ENCODE data around the gene EXOC3L1.

Gene EXOC3L1

GRCh38 chr16:67148656-67149275, 41.2 kb downstream of the EXOC3L1 start (continued):
- TF ChIP-seq PATZ1 (CRISPR knock-in tag; IDR thresholded peaks at IDR 0.05; ENCODE audit: borderline replicate concordance) (no peak), CSRNP3 (CRISPR knock-in tag; IDR thresholded peaks at IDR 0.05) (no peak), RARB (CRISPR knock-in tag; IDR thresholded peaks at IDR 0.05) (no peak), ZFP30 (CRISPR knock-in tag; IDR thresholded peaks at IDR 0.05) (no peak), SNAI2 (CRISPR knock-in tag; IDR thresholded peaks at IDR 0.05) (no peak)

GRCh38 chr16:67148221-67148620, 41.7 kb downstream of the EXOC3L1 start:
- TF ChIP-seq POU6F1 (CRISPR knock-in tag; IDR thresholded peaks at IDR 0.05; ENCODE audit: borderline replicate concordance, low read depth) (no peak), BACH2 (CRISPR knock-in tag; IDR thresholded peaks at IDR 0.05; ENCODE audit: borderline replicate concordance) (no peak), ISL1 (CRISPR knock-in tag; IDR thresholded peaks at IDR 0.05) (no peak), PATZ1 (CRISPR knock-in tag; IDR thresholded peaks at IDR 0.05; ENCODE audit: borderline replicate concordance) (no peak), TSHZ2 (CRISPR knock-in tag; IDR thresholded peaks at IDR 0.05) (no peak), TOX (CRISPR knock-in tag; IDR thresholded peaks at IDR 0.05; ENCODE audit: borderline replicate concordance) (no peak), PPARA (CRISPR knock-in tag; IDR thresholded peaks at IDR 0.05; ENCODE audit: borderline replicate concordance) (no peak), TCF4 (CRISPR knock-in tag; IDR thresholded peaks at IDR 0.05; ENCODE audit: borderline replicate concordance) (no peak)

GRCh38 chr16:67147437-67148140, 42.3 kb downstream of the EXOC3L1 start:
- no peak for ATAC-seq
- no peak for TF ChIP-seq POU6F1 (CRISPR knock-in tag; IDR thresholded peaks at IDR 0.05; ENCODE audit: borderline replicate concordance, low read depth)
- no peak for TF ChIP-seq CREB5 (CRISPR knock-in tag; IDR thresholded peaks at IDR 0.05; ENCODE audit: low read depth)
- no peak for TF ChIP-seq PPARA (CRISPR knock-in tag; IDR thresholded peaks at IDR 0.05; ENCODE audit: borderline replicate concordance)
- TF ChIP-seq GLIS3 (CRISPR knock-in tag; IDR thresholded peaks at IDR 0.05) = no peak
- no peak for TF ChIP-seq ZFP30 (CRISPR knock-in tag; IDR thresholded peaks at IDR 0.05)
- no peak for TF ChIP-seq ESRRG (CRISPR knock-in tag; IDR thresholded peaks at IDR 0.05)
- no peak for TF ChIP-seq TSHZ2 (CRISPR knock-in tag; IDR thresholded peaks at IDR 0.05)
- no peak for TF ChIP-seq ZNF8 (CRISPR knock-in tag; IDR thresholded peaks at IDR 0.05)
- no peak for TF ChIP-seq ISL1 (CRISPR knock-in tag; IDR thresholded peaks at IDR 0.05)
- no peak for TF ChIP-seq ZNF565 (CRISPR knock-in tag; conservative IDR thresholded peaks at IDR 0.05; ENCODE audit: low read depth)
- TF ChIP-seq CSDC2 (CRISPR knock-in tag; IDR thresholded peaks at IDR 0.05) = no peak
- TF ChIP-seq BACH2 (CRISPR knock-in tag; IDR thresholded peaks at IDR 0.05; ENCODE audit: borderline replicate concordance) = no peak

More at GRCh38 chr16:67148221-67148620, 41.7 kb downstream of the EXOC3L1 start:
- ATAC-seq = no peak

All from SK-N-SH treated with all-trans-retinoic acid at 6 μM for 48 hours (cell line).